IMR-90 (cell line): ENCODE measurements around the gene TBCD. TPM values are rescaled to one million over a fixed set of nuclear protein-coding genes. Genes with fewer than 3 reads are reported as not detected.

Source experiments
- ATAC-seq: fragments of 200-7000 bp; cut with Tn5 transposase; 2 replicates; pipeline ENCODE4 v1.9.1; 2020; ENCODE audit warnings: low read depth, mild to moderate bottlenecking, moderate library complexity
- BruUV-seq: library from RNA; stranded (reverse); fragments of 400-500 nt; replicated peaks from 2 replicates; lab custom pipeline; 2021; lab: Mats Ljungman, UMichigan
- CTCF ChIA-PET: fragments of 300-600 bp; formaldehyde crosslinking; extraction: SDS; loops from one replicate; lab custom pipeline; 2021; ENCODE audit warnings: antibody characterized with exemption; lab: Yijun Ruan, JAX
- POLR2A ChIA-PET: fragments of 300-600 bp; sonication (Branson Sonifier 250); formaldehyde crosslinking; loops from one replicate; lab custom pipeline; 2022; ENCODE audit warnings: antibody characterized with exemption; ENCODE audit not compliant: unreplicated experiment; lab: Charles Lee
- DNase-seq: peaks from one replicate; pipeline ENCODE4 v3.0.0; 2013
- H2AFZ ChIP-seq: replicated peaks from 2 replicates; pipeline ENCODE3; 2013; ENCODE audit warnings: low read length, mild to moderate bottlenecking; ENCODE audit not compliant: poor library complexity
- H2AK5ac ChIP-seq: 2 replicates; pipeline ENCODE4 v1.6.1; 2013; ENCODE audit warnings: low read depth, low read length, inconsistent platforms
- H2AK9ac ChIP-seq: replicated peaks from 2 replicates; pipeline ENCODE3; 2013; ENCODE audit warnings: mild to moderate bottlenecking, low read depth, low read length, moderate library complexity; ENCODE audit not compliant: poor library complexity
- H2BK120ac ChIP-seq: 2 replicates; pipeline ENCODE4 v1.6.1; 2013; ENCODE audit warnings: low read depth, low read length, inconsistent platforms
- H2BK15ac ChIP-seq: 3 replicates; pipeline ENCODE4 v1.6.1; 2013; ENCODE audit warnings: low read depth, low read length, inconsistent platforms
- H2BK20ac ChIP-seq: 2 replicates; pipeline ENCODE4 v1.6.1; 2013; ENCODE audit warnings: low read depth, mild to moderate bottlenecking, inconsistent platforms, low read length, moderate library complexity
- H2BK5ac ChIP-seq: 2 replicates; pipeline ENCODE4 v1.6.1; 2013; ENCODE audit warnings: mild to moderate bottlenecking, low read depth, low read length, inconsistent platforms; ENCODE audit not compliant: poor library complexity, severe bottlenecking
- H3K14ac ChIP-seq: replicated peaks from 2 replicates; pipeline ENCODE4 v1.6.1; 2013; ENCODE audit warnings: low read depth, low read length, inconsistent platforms
- H3K18ac ChIP-seq: 2 replicates; pipeline ENCODE4 v1.6.1; 2013; ENCODE audit warnings: low read depth, low read length, control low read depth
- H3K23ac ChIP-seq: 2 replicates; pipeline ENCODE4 v1.6.1; 2013; ENCODE audit warnings: low read depth, low read length, inconsistent platforms
- H3K27ac ChIP-seq: 2 replicates; pipeline ENCODE4 v1.5.1; 2013; ENCODE audit warnings: mild to moderate bottlenecking, control low read depth, low read length; ENCODE audit not compliant: insufficient read depth
- H3K27me3 ChIP-seq: 2 replicates; pipeline ENCODE4 v1.6.1; 2013; ENCODE audit warnings: low read length; ENCODE audit not compliant: control insufficient read depth, insufficient read depth
- H3K36me3 ChIP-seq: 2 replicates; pipeline ENCODE4 v1.6.1; 2013; ENCODE audit warnings: low read length, mixed read lengths; ENCODE audit not compliant: control insufficient read depth, insufficient read depth
- H3K4ac ChIP-seq: 2 replicates; pipeline ENCODE4 v1.6.1; 2013; ENCODE audit warnings: low read depth, low read length, inconsistent platforms
- H3K4me1 ChIP-seq: 2 replicates; pipeline ENCODE4 v1.6.1; 2013; ENCODE audit warnings: low read length, mixed read lengths; ENCODE audit not compliant: control insufficient read depth, insufficient read depth
- H3K4me2 ChIP-seq: 2 replicates; pipeline ENCODE4 v1.6.1; 2013; ENCODE audit warnings: low read depth, mild to moderate bottlenecking, control low read depth, low read length, moderate library complexity
- H3K4me3 ChIP-seq: 2 replicates; pipeline ENCODE4 v1.5.1; 2013; ENCODE audit warnings: low read depth, mild to moderate bottlenecking, control low read depth, low read length, moderate library complexity; ENCODE audit not compliant: insufficient read depth
- H3K56ac ChIP-seq: 2 replicates; pipeline ENCODE4 v1.6.1; 2013; ENCODE audit warnings: low read length, inconsistent platforms; ENCODE audit not compliant: insufficient read depth; ENCODE audit errors: extremely low read depth
- H3K79me1 ChIP-seq, 2 experiments: 2 replicates each; pipeline ENCODE4 v1.6.1; 2013; ENCODE audit warnings: low read length in 2 of 2, inconsistent platforms in 1 of 2, low read depth in 1 of 2
- H3K9ac ChIP-seq: 2 replicates; pipeline ENCODE4 v1.6.1; 2013; ENCODE audit warnings: low read depth, low read length, control low read depth
- H3K9me1 ChIP-seq: 2 replicates; pipeline ENCODE4 v1.6.1; 2013; ENCODE audit warnings: low read length, inconsistent platforms; ENCODE audit not compliant: insufficient read depth
- H3K9me3 ChIP-seq: 2 replicates; pipeline ENCODE4 v1.6.1; 2013; ENCODE audit warnings: low read length; ENCODE audit not compliant: control insufficient read depth, insufficient read depth
- H4K20me1 ChIP-seq: 2 replicates; pipeline ENCODE4 v1.6.1; 2013; ENCODE audit warnings: low read length, inconsistent platforms; ENCODE audit not compliant: insufficient read depth
- H4K5ac ChIP-seq: 2 replicates; pipeline ENCODE4 v1.6.1; 2013; ENCODE audit warnings: mild to moderate bottlenecking, low read depth, low read length, control low read depth
- H4K8ac ChIP-seq, 2 experiments: 2 replicates each; pipeline ENCODE4 v1.6.1; 2013; ENCODE audit warnings: low read depth in 2 of 2, low read length in 2 of 2, control low read depth in 1 of 2, inconsistent platforms in 1 of 2
- H4K91ac ChIP-seq: 2 replicates; pipeline ENCODE4 v1.6.1; 2013; ENCODE audit warnings: low read depth, low read length, inconsistent platforms; ENCODE audit not compliant: insufficient read depth
- CEBPB ChIP-seq: IDR thresholded peaks from 2 replicates; pipeline ENCODE4 v1.6.1; 2012; ENCODE audit warnings: low read depth, low read length, improper control_type of control experiment
- MAFK ChIP-seq: IDR thresholded peaks from 2 replicates; pipeline ENCODE4 v1.6.1; 2012; ENCODE audit warnings: low read depth, low read length, improper control_type of control experiment
- MXI1 ChIP-seq: IDR thresholded peaks from 2 replicates; pipeline ENCODE4 v1.6.1; 2012; ENCODE audit warnings: low read depth, mild to moderate bottlenecking, low read length, moderate library complexity, borderline replicate concordance
- NFE2L2 ChIP-seq: fragments of 150-350 bp; IDR thresholded peaks from 2 replicates; pipeline ENCODE4 v1.6.1; 2016; ENCODE audit warnings: low read depth, mild to moderate bottlenecking, low read length
- POLR2A ChIP-seq: IDR thresholded peaks from 2 replicates; pipeline ENCODE4 v1.6.1; 2012; ENCODE audit warnings: mild to moderate bottlenecking, low read depth, low read length
- RAD21 ChIP-seq: IDR thresholded peaks from 2 replicates; pipeline ENCODE4 v1.6.1; 2012; ENCODE audit warnings: low read length, improper control_type of control experiment
- RCOR1 ChIP-seq: IDR thresholded peaks from 2 replicates; pipeline ENCODE4 v1.6.1; 2012; ENCODE audit warnings: mild to moderate bottlenecking, low read length, improper control_type of control experiment; ENCODE audit not compliant: insufficient replicate concordance
- SMC3 ChIP-seq: fragments of 150-350 bp; IDR thresholded peaks from 2 replicates; pipeline ENCODE4 v1.6.1; 2016; ENCODE audit warnings: low read depth, mild to moderate bottlenecking, antibody characterized with exemption, low read length, moderate library complexity
- WGBS, 2 experiments: methylation state at CpG; one replicate each; pipeline versions ENCODE4 v1.1.5 to v1.1.7; 2013; ENCODE audit warnings: missing lambda C conversion rate in 2 of 2; ENCODE audit not compliant: insufficient read length in 1 of 2; ENCODE audit errors: extremely low coverage in 2 of 2; 5-methylcytosine and 5-hydroxymethylcytosine counted together
- dilution Hi-C: fragments of 300-500 bp; cut with HindIII; formaldehyde crosslinking; loops from one replicate; pipeline ENCODE4 v1.14.3; 2018; ENCODE audit warnings: low sequenced_read_pairs; ENCODE audit not compliant: unreplicated experiment
- in situ Hi-C: fragments of 300-500 bp; cut with MboI; formaldehyde crosslinking; loops from 3 replicates; pipeline ENCODE4 v1.14.3; 2019; ENCODE audit warnings: low sequenced_read_pairs, inconsistent platforms, mixed read lengths
- intact Hi-C: fragments of 100-400 bp; cut with micrococcal nuclease; formaldehyde crosslinking; loops from 2 replicates; pipeline ENCODE4 v1.10.0; 2022
- polyA plus RNA-seq, 3 experiments: library from polyadenylated mRNA; depleted of rRNA; stranded (reverse); fragments of >200 nt; gene quantifications; 2 replicates each; pipeline ENCODE4 v1.2.3, GENCODE V29; 2012; ENCODE audit warnings: low replicate concordance in 1 of 3
- total RNA-seq: library from RNA; depleted of rRNA; stranded (reverse); fragments of >200 nt; gene quantifications from 2 replicates; pipeline ENCODE4 v1.2.3, GENCODE V29; 2012
- TF ChIP-seq, protein P1 (sequence below): fragments of 150-350 bp; IDR thresholded peaks from 2 replicates; pipeline ENCODE4 v1.6.1; 2017; ENCODE audit warnings: mild to moderate bottlenecking, antibody characterized with exemption, low read length, low read depth
- TF ChIP-seq, protein P2 (sequence below): conservative IDR thresholded peaks from 2 replicates; pipeline ENCODE4 v1.5.1; 2012; ENCODE audit warnings: mild to moderate bottlenecking, low read depth, low read length, improper control_type of control experiment
- TF ChIP-seq, protein P3 (sequence below): fragments of 150-350 bp; IDR thresholded peaks from 2 replicates; pipeline ENCODE4 v1.6.1; 2016; ENCODE audit warnings: low read depth, mild to moderate bottlenecking, low read length, moderate library complexity, borderline replicate concordance

TBCD gene
- total and polyA plus RNA-seq, 2 of the 4 experiments (the other 2 are of a cell fraction): 21.9 to 54.5 TPM

DNA sequence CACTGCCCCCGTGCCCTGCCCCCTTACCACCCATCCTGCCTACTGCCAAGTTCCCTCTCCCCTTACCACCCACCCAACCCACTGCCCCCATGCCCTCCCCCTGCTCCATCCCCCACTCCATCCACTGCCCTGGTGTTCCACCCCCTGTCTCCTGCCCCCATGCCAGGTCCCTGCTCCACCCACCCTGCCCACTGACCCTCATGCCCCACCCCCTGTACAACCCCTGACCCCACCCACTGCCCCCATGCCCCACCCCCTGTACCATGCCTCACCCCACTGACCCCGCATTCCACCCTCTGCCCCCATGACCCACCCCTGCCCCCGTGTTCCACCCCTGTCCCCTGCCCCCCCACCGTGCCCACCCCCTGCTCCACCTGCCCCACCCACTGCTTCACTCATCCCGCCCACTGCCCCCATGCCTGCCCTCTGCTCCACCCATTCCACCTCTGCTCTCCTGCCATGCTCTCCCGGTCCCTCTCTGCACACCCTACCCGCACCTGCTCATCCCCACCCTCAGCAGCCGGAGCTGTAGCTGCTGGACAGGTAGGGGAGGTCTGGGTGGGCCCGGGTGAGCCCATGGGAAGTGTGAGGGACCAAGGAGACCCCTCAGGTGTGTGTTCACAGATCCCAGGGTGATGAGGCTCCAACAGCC, 42.7 kb upstream of the TBCD start:
- Histone ChIP-seq H4K91ac (no peak overlapping the region), H2AFZ (no peak overlapping the region), H3K27me3 (peaks cover 17% of the 10 kb centered on the region; the same call in 1 of the 2 replicates), H3K4ac (no peak overlapping the region), H3K56ac (no peak overlapping the region), H3K27ac (no peak overlapping the region), H3K9ac (no peak overlapping the region), H3K79me1 (no peaks in the 10 kb centered on the region), H3K18ac (no peak overlapping the region), H3K9me3 (no peaks in the 10 kb centered on the region), H4K20me1 (no peaks in the 10 kb centered on the region), H2BK20ac (no peak overlapping the region), H2BK120ac (no peak overlapping the region), H4K5ac (no peak overlapping the region), H3K36me3 (no peaks in the 10 kb centered on the region), H3K9me1 (no peaks in the 10 kb centered on the region), H3K14ac (no peak overlapping the region), H3K4me1 (no peaks in the 10 kb centered on the region), H3K4me3 (no peak overlapping the region), H2BK5ac (no peak overlapping the region), H3K4me2 (no peak overlapping the region), H2AK5ac (no peak overlapping the region), H2BK15ac (no peak overlapping the region), H3K23ac (no peak overlapping the region), H2AK9ac (no peak overlapping the region), H4K8ac (no peak overlapping the region)
- DNase-seq (no peak), ATAC-seq (no peak)
- in situ Hi-C loops: no loop called here
- no TSS peak for BruUV-seq
- intact Hi-C loops: no loop called here
- WGBS, 2 experiments: no CpG with 5 or more reads among the region's 9 CpGs
- dilution Hi-C loops: no loop called here
- TF ChIP-seq, protein P1, sequence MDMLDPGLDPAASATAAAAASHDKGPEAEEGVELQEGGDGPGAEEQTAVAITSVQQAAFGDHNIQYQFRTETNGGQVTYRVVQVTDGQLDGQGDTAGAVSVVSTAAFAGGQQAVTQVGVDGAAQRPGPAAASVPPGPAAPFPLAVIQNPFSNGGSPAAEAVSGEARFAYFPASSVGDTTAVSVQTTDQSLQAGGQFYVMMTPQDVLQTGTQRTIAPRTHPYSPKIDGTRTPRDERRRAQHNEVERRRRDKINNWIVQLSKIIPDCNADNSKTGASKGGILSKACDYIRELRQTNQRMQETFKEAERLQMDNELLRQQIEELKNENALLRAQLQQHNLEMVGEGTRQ: no peak
- TF ChIP-seq MXI1: no peak
- no peak for TF ChIP-seq RCOR1
- TF ChIP-seq SMC3: no peak
- no peak for TF ChIP-seq MAFK
- TF ChIP-seq, protein P2, sequence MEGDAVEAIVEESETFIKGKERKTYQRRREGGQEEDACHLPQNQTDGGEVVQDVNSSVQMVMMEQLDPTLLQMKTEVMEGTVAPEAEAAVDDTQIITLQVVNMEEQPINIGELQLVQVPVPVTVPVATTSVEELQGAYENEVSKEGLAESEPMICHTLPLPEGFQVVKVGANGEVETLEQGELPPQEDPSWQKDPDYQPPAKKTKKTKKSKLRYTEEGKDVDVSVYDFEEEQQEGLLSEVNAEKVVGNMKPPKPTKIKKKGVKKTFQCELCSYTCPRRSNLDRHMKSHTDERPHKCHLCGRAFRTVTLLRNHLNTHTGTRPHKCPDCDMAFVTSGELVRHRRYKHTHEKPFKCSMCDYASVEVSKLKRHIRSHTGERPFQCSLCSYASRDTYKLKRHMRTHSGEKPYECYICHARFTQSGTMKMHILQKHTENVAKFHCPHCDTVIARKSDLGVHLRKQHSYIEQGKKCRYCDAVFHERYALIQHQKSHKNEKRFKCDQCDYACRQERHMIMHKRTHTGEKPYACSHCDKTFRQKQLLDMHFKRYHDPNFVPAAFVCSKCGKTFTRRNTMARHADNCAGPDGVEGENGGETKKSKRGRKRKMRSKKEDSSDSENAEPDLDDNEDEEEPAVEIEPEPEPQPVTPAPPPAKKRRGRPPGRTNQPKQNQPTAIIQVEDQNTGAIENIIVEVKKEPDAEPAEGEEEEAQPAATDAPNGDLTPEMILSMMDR: no peak
- TF ChIP-seq RAD21: no peak
- TF ChIP-seq NFE2L2: no peak
- TF ChIP-seq POLR2A: no peak
- no peak for TF ChIP-seq CEBPB
- TF ChIP-seq, protein P3, sequence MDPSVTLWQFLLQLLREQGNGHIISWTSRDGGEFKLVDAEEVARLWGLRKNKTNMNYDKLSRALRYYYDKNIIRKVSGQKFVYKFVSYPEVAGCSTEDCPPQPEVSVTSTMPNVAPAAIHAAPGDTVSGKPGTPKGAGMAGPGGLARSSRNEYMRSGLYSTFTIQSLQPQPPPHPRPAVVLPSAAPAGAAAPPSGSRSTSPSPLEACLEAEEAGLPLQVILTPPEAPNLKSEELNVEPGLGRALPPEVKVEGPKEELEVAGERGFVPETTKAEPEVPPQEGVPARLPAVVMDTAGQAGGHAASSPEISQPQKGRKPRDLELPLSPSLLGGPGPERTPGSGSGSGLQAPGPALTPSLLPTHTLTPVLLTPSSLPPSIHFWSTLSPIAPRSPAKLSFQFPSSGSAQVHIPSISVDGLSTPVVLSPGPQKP: no peak
- POLR2A ChIA-PET: no interaction called here
- CTCF ChIA-PET: no interaction called here
